A549 treated with CpdA at 1 μM for 4 hours (cell line): ENCODE data around the gene TMEM220. TPM values are rescaled to one million over a fixed set of nuclear protein-coding genes. Genes with fewer than 3 reads are reported as not detected.

ENCODE experiments used
- total RNA-seq: library from RNA; stranded (reverse); fragments of 200-300 nt; extraction: Qiagen RNA extraction; gene quantifications from 5 replicates; pipeline ENCODE4 v1.2.3, GENCODE V29; 2022; ENCODE audit warnings: low read depth

TMEM220 gene
- total RNA-seq: 2.2 to 3.6 TPM (median 2.7 TPM) in 5 replicates

GRCh38 chr17:10729334-10730193 lies at the start of gene TMEM220:
TMEM220 (minus strand) TSS chr17:10730023; CDS start chr17:10729851, 172 bp downstream.

GRCh38 chr17:10697092-10698081 lies 32.4 kb downstream of the TMEM220 start, which contains the start of the genes ADPRM and SCO1:
ADPRM (plus strand) TSS chr17:10697594; CDS start chr17:10704927, 7,333 bp downstream.
SCO1 (minus strand) TSS chr17:10697533; CDS start chr17:10697507, 26 bp downstream.

Other genes with a start within 250 kb of the TMEM220 start
- not detected in 5 replicates for gene MYH1, start 211.5 kb downstream of the TMEM220 start, total RNA-seq
- gene MYH2, start 180.4 kb downstream of the TMEM220 start, total RNA-seq: not detected in 5 replicates
- gene MYH3, start 72.7 kb downstream of the TMEM220 start, total RNA-seq: 0.77 to 1.8 TPM (median 0.91 TPM) in 5 replicates
- gene SCO1, start 32.5 kb downstream of the TMEM220 start, total RNA-seq: 51.4 to 64.5 TPM (median 59.7 TPM) in 5 replicates
- gene ADPRM, start 32.4 kb downstream of the TMEM220 start, total RNA-seq: 5.7 to 8.7 TPM (median 8.2 TPM) in 5 replicates
- gene TMEM238L, start 74.1 kb upstream of the TMEM220 start, total RNA-seq: not detected in 5 replicates
- not detected in 5 replicates for gene PIRT, start 108.1 kb upstream of the TMEM220 start, total RNA-seq